Breast epithelium (tissue), 3 donors: ENCODE results near the gene CGNL1.

ENCODE experiments used
- POLR2A ChIP-seq: fragments of 450-650 bp; IDR thresholded peaks from one replicate; pipeline ENCODE4 v1.6.1; 2016; ENCODE audit warnings: antibody characterized with exemption, mild to moderate bottlenecking, moderate library complexity
- POLR2AphosphoS5 ChIP-seq, 3 donors: sonication (generic); formaldehyde crosslinking; IDR thresholded peaks; one replicate each; pipeline ENCODE4 v1.6.1; 2017; ENCODE audit warnings: antibody characterized with exemption in 3 of 3
- TF ChIP-seq, protein P1 (sequence below), 3 donors: fragments of 450-650 bp; IDR thresholded peaks; one replicate each; pipeline ENCODE4 v1.5.1; 2016 to 2017; ENCODE audit warnings: antibody characterized with exemption in 3 of 3, mild to moderate bottlenecking in 3 of 3, moderate library complexity in 3 of 3

DNA sequence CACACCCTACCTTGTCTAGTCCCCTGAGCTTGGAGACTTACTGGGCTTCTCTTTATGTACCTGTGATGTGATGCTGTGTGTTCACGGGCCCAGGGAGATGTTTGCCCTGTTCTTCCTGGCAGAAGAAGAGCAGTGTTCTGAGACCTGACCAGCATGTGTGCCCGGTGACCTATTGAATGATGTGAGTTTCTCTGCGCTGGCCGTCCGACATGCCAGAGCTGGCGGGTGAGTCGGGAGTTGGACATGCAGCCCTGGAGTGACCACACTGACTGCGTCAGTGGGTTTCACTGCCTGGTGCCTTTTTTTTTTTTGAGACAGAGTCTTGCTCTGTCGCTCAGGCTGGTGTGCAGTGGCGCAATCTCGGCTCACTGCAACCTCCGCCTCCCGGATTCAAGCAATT lies 42.3 kb downstream of the CGNL1 start:
- TF ChIP-seq POLR2A (no peak), POLR2AphosphoS5 (IDR thresholded peaks at IDR 0.05) (no peak)
- TF ChIP-seq, protein P1, sequence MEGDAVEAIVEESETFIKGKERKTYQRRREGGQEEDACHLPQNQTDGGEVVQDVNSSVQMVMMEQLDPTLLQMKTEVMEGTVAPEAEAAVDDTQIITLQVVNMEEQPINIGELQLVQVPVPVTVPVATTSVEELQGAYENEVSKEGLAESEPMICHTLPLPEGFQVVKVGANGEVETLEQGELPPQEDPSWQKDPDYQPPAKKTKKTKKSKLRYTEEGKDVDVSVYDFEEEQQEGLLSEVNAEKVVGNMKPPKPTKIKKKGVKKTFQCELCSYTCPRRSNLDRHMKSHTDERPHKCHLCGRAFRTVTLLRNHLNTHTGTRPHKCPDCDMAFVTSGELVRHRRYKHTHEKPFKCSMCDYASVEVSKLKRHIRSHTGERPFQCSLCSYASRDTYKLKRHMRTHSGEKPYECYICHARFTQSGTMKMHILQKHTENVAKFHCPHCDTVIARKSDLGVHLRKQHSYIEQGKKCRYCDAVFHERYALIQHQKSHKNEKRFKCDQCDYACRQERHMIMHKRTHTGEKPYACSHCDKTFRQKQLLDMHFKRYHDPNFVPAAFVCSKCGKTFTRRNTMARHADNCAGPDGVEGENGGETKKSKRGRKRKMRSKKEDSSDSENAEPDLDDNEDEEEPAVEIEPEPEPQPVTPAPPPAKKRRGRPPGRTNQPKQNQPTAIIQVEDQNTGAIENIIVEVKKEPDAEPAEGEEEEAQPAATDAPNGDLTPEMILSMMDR (IDR thresholded peaks at IDR 0.05): no peak
